Measurements from ENCODE around the gene ANKRD65. TPM values are rescaled to one million over a fixed set of nuclear protein-coding genes. Genes with fewer than 3 reads are reported as not detected.

Gene ANKRD65
- total and polyA plus RNA-seq, 7 donors: 0.77 to 5.4 (median 2.4) TPM

DNA sequence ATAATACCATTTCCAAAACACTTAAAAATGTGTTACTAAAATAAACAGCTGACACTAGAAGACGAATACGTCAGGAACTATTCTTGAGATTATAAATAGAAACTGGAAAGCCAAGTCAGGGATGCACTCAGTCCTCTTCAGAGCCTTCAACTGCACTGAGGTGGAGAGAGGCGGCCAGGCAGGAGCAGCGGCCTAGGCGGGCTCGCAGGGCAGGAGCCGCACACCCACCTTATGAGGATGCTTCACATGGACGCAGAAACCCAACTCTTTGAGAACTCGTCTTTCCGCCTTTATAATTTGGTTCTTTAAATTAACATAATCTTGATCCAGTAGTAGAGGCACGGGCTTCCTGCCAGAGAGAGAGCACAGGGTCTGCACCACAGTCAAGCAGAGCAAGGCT lies 25.9 kb downstream of the ANKRD65 start:
- 69 to 79% (median 70%) methylated on average over 11 of the region's 11 CpGs for WGBS, 3 donors
- ATAC-seq: peak in 1 of 4 donors; percentile 21
- intact Hi-C loops (cut with DNase I): no loop called here
- peaks cover 40% of the 10 kb centered on the region for H3K4me1 ChIP-seq
- H3K36me3 ChIP-seq (ENCODE audit: insufficient read depth in 1 of 2, low read depth in 1 of 2): peaks cover 3 to 78% of the 10 kb centered on the region in 2 donors
- DNase-seq: peak in 1 of 2 donors; percentile 53
- peak overlapping the region; percentile 68 for H3K27ac ChIP-seq
- TF ChIP-seq, protein P1, sequence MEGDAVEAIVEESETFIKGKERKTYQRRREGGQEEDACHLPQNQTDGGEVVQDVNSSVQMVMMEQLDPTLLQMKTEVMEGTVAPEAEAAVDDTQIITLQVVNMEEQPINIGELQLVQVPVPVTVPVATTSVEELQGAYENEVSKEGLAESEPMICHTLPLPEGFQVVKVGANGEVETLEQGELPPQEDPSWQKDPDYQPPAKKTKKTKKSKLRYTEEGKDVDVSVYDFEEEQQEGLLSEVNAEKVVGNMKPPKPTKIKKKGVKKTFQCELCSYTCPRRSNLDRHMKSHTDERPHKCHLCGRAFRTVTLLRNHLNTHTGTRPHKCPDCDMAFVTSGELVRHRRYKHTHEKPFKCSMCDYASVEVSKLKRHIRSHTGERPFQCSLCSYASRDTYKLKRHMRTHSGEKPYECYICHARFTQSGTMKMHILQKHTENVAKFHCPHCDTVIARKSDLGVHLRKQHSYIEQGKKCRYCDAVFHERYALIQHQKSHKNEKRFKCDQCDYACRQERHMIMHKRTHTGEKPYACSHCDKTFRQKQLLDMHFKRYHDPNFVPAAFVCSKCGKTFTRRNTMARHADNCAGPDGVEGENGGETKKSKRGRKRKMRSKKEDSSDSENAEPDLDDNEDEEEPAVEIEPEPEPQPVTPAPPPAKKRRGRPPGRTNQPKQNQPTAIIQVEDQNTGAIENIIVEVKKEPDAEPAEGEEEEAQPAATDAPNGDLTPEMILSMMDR (IDR thresholded peaks at IDR 0.05): no peak
- no peaks in the 10 kb centered on the region for H3K27me3 ChIP-seq (ENCODE audit: insufficient read depth in 3 of 3, low read length in 2 of 3)
- H3K4me3 ChIP-seq: no peak overlapping the region
- H3K9me3 ChIP-seq: no peaks in the 10 kb centered on the region

DNA sequence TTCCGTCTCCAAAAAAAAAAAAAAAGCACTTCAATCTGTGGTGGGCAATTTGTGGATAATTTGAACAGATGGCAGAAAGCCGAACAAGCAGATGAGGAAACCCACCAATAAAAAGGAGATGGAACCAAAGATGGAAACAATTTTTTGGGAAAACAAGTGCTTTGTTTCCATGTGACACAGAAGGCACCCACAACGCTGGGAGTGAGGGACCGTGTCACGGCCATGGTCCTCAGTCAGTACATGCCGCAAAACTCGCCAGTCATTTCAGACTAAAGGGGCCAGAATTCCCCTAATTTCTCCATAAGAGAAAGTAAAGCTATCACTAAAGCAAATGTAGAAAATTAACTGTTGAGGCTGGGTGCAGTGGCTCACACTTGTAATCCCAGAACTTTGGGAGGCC lies 27.0 kb downstream of the ANKRD65 start:
- Histone ChIP-seq H3K9me3 (no peaks in the 10 kb centered on the region), H3K4me1 (peaks cover 38% of the 10 kb centered on the region), H3K27ac (peak overlapping the region; percentile 68), H3K27me3 (ENCODE audit: insufficient read depth in 3 of 3, low read length in 2 of 3) (no peaks in the 10 kb centered on the region), H3K36me3 (ENCODE audit: insufficient read depth in 1 of 2, low read depth in 1 of 2) (peaks cover 8 to 89% of the 10 kb centered on the region in 2 donors), H3K4me3 (no peak overlapping the region)
- 94 to 97% (median 95%) methylated on average over 7 of the region's 7 CpGs for WGBS, 3 donors
- intact Hi-C loops (cut with DNase I): no loop called here
- TF ChIP-seq, protein P1 (IDR thresholded peaks at IDR 0.05): no peak
- DNase-seq (no peak), ATAC-seq (no peak)

DNA sequence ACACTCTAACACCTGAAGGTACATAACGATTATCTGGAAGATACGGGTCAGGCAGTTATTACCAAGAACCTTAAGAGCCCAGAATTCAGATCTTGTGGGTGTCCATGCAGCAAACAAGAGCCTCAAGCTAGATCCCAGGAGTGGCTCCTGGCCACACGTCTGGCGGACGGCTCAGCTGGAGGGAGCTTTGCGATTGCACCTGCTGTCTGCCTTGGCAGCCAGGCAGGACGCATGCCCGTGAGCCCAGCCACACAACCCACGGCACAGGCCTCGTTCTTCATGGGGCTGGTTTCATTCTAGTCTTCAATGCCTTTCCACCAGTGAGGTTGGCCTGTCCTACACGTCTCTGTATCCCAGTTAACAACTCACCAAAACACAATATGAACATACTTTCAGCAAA lies 27.6 kb downstream of the ANKRD65 start:
- intact Hi-C loops (cut with DNase I): no loop called here

DNA sequence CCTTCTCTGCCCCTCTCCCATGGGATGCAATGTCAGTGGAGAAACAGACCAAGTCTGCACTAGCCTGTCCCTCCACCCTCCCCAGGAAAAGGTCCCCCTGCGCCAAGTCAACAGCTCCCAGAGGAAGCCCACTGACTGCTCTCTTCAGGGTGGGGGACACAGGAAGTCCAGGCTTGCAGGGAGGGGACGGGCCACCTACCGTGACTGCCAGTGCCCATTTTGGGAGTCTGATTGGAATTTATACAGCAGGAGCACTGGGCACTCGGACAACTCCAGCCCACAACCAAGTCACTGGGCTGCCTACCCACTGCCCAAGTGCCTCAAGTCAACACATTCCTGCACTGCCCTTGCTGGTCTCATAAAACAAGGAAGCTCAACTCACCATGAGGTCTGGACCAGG lies 28.1 kb downstream of the ANKRD65 start:
- TF ChIP-seq, protein P1 (IDR thresholded peaks at IDR 0.05): no peak
- WGBS, 3 donors: 79 to 88% (median 80%) methylated on average over 4 of the region's 4 CpGs

More for the DNA sequence above, 27.6 kb downstream of the ANKRD65 start:
- peak in 1 of 4 donors; percentile 56 for ATAC-seq
- peaks cover 8 to 96% of the 10 kb centered on the region in 2 donors for H3K36me3 ChIP-seq (ENCODE audit: insufficient read depth in 1 of 2, low read depth in 1 of 2)
- peak overlapping the region; percentile 68 for H3K27ac ChIP-seq
- H3K4me3 ChIP-seq: no peak overlapping the region
- TF ChIP-seq, protein P1 (IDR thresholded peaks at IDR 0.05): no peak
- no peaks in the 10 kb centered on the region for H3K27me3 ChIP-seq (ENCODE audit: insufficient read depth in 3 of 3, low read length in 2 of 3)
- DNase-seq: no peak
- peaks cover 38% of the 10 kb centered on the region for H3K4me1 ChIP-seq
- no peaks in the 10 kb centered on the region for H3K9me3 ChIP-seq
- 43 to 58% (median 54%) methylated on average over 11 of the region's 11 CpGs for WGBS, 3 donors

DNA sequence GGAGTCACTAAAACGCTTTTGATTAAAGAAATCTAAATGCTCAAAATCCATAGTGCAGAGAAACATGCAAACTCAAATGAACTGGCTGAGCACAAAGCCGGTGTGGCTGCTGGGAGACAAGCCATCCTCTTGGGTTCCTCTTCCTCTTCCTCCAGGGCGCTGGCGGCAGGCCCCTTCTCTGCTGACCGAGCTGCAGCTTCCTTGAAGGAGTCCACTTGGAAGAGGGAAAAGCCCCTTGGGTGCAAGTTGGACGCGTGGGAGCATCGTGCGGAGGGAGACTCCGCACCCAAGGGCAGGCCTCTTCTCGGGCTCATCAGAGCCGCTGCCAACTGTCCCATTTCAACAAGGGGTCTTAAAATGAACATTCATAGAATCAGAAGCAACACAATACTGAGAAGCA lies 29.9 kb downstream of the ANKRD65 start:
- TF ChIP-seq, protein P1 (IDR thresholded peaks at IDR 0.05): no peak
- Histone ChIP-seq H3K27me3 (ENCODE audit: insufficient read depth in 3 of 3, low read length in 2 of 3) (no peaks in the 10 kb centered on the region), H3K27ac (no peak overlapping the region), H3K9me3 (no peaks in the 10 kb centered on the region), H3K4me3 (no peak overlapping the region), H3K36me3 (ENCODE audit: insufficient read depth in 1 of 2, low read depth in 1 of 2) (peaks cover 16 to 100% of the 10 kb centered on the region in 2 donors), H3K4me1 (peaks cover 23% of the 10 kb centered on the region)
- intact Hi-C loops (cut with DNase I): no loop called here
- no peak for ATAC-seq
- DNase-seq: peak in 1 of 2 donors; percentile 23
- 68 to 81% (median 71%) methylated on average over 12 of the region's 12 CpGs for WGBS, 3 donors

More for the DNA sequence above, 28.1 kb downstream of the ANKRD65 start:
- DNase-seq (no peak), ATAC-seq (no peak)
- H3K4me1 ChIP-seq: peaks cover 34% of the 10 kb centered on the region
- no peak overlapping the region for H3K4me3 ChIP-seq
- peaks cover 8 to 99% of the 10 kb centered on the region in 2 donors for H3K36me3 ChIP-seq (ENCODE audit: insufficient read depth in 1 of 2, low read depth in 1 of 2)
- no peaks in the 10 kb centered on the region for H3K27me3 ChIP-seq (ENCODE audit: insufficient read depth in 3 of 3, low read length in 2 of 3)
- H3K27ac ChIP-seq: peak overlapping the region; percentile 68
- H3K9me3 ChIP-seq: no peaks in the 10 kb centered on the region
- intact Hi-C loops (cut with DNase I): no loop called here

Data from psoas muscle (tissue), 8 donors.